Measurements from ENCODE around the gene TBL2.
A peak's percentile ranks its signal among the peaks of the same experiment; 100 is the strongest.

Gene TBL2

GRCh38 chr7:73610105-73610504 lies 31.7 kb upstream of the TBL2 start:
- TF ChIP-seq CTCF (IDR thresholded peaks at IDR 0.05): no peak

GRCh38 chr7:73606801-73607691 lies 28.7 kb upstream of the TBL2 start:
- peak; percentile 98 for TF ChIP-seq CTCF (IDR thresholded peaks at IDR 0.05)

GRCh38 chr7:73605601-73606220 lies 27.3 kb upstream of the TBL2 start:
- TF ChIP-seq CTCF (IDR thresholded peaks at IDR 0.05): no peak

GRCh38 chr7:73602721-73603651 lies 24.6 kb upstream of the TBL2 start:
- no peak for TF ChIP-seq CTCF (IDR thresholded peaks at IDR 0.05)

- TF ChIP-seq CTCF (IDR thresholded peaks at IDR 0.05): no peak
Measured at GRCh38 chr7:73599916-73600315, 21.5 kb upstream of the TBL2 start.

- no peak for TF ChIP-seq CTCF (IDR thresholded peaks at IDR 0.05)
Measured at GRCh38 chr7:73599151-73599882, 20.9 kb upstream of the TBL2 start.

Measured in LNCAP (cell line).